Measurements from ENCODE around the gene BCR. TPM values are rescaled to one million over a fixed set of nuclear protein-coding genes. Genes with fewer than 3 reads are reported as not detected.
"Not testable (repeated sequence)": the region's sequence is repeated elsewhere in the genome, so short reads cannot be mapped to it uniquely, and the experiment has no call there.

BCR gene
- polyA plus RNA-seq, 1 experiment = 24.0 TPM

- ChIA-PET POLR2A (no interaction called here), CTCF (interaction anchor here (1.3 kb wide), 1 partner anchor 20 kb away, joined by 3 read pairs; no protein-coding TSS in a partner anchor)
- peaks cover 17% of the 10 kb centered on the region for H3K27me3 ChIP-seq (ENCODE audit: control insufficient read depth, insufficient read depth, low read length)
- no peak for TF ChIP-seq CTCF (IDR thresholded peaks at IDR 0.05; ENCODE audit: insufficient read depth, low read depth, low read length)
- H3K36me3 ChIP-seq (ENCODE audit: control insufficient read depth, insufficient read depth, low read length) = no peaks in the 10 kb centered on the region
- H3K4me3 ChIP-seq (ENCODE audit: low read depth, low read length) = no peak overlapping the region
- no peak for DNase-seq (ENCODE audit: low read depth)
Observed at GRCh38 chr22:23365961-23366360, 185.7 kb downstream of the BCR start.

GRCh38 chr22:23367196-23367595, 186.9 kb downstream of the BCR start:
- peaks cover 17% of the 10 kb centered on the region for H3K27me3 ChIP-seq (ENCODE audit: control insufficient read depth, insufficient read depth, low read length)
- POLR2A ChIA-PET = not testable (repeated sequence)
- CTCF ChIA-PET = interaction anchor here (1.3 to 1.8 kb wide), 2 partner anchors 18 kb away, joined by 3 to 12 read pairs; no protein-coding TSS in a partner anchor

More at GRCh38 chr22:23367196-23367595, 186.9 kb downstream of the BCR start:
- not testable (repeated sequence) for H3K36me3 ChIP-seq (ENCODE audit: control insufficient read depth, insufficient read depth, low read length); H3K4me3 ChIP-seq (ENCODE audit: low read depth, low read length); DNase-seq (ENCODE audit: low read depth)

Small RNA genes within 50 kb of the gene (small RNA-seq; reads per million reads assigned to genes)
- gene BCRP8 (ENCODE audit: insufficient read length, low read depth, low replicate concordance) (not detected), gene RF00017 (ENCODE audit: insufficient read length, low read depth, low replicate concordance) (not detected), gene RF00066 (ENCODE audit: insufficient read length, low read depth, low replicate concordance) (not detected), gene RN7SL263P (ENCODE audit: insufficient read length, low read depth, low replicate concordance) (not detected)

Other genes with a start within 250 kb of the BCR start
- 9.1 and 12.6 TPM in 2 replicates for gene GNAZ, start 110.0 kb upstream of the BCR start, polyA plus RNA-seq (2011; rRNA removed)
- 0.23 and 0.32 TPM in 2 replicates for gene RSPH14, start 38.5 kb upstream of the BCR start, polyA plus RNA-seq (2011; rRNA removed)
- 5.7 and 10.1 TPM in 2 replicates for gene RAB36, start 35.0 kb upstream of the BCR start, polyA plus RNA-seq (2011; rRNA removed)